Bronchial epithelial cell (primary cell): ENCODE data around the gene STRADB. TPM values are rescaled to one million over a fixed set of nuclear protein-coding genes. Genes with fewer than 3 reads are reported as not detected.

Source experiments
- DNase-seq: peaks from one replicate; pipeline ENCODE4 v3.0.0-alpha.2; 2010; ENCODE audit warnings: low read depth
- FAIRE-seq: peaks from 2 replicates; lab custom pipeline; 2011; peaks lifted over from hg19 to GRCh38; lab: Jason Lieb, UNC
- H3K27me3 ChIP-seq: 2 replicates; pipeline ENCODE4 v1.5.1; 2011; ENCODE audit warnings: low read length; ENCODE audit not compliant: control insufficient read depth, insufficient read depth
- H3K36me3 ChIP-seq: 2 replicates; pipeline ENCODE4 v1.5.1; 2011; ENCODE audit warnings: low read length; ENCODE audit not compliant: control insufficient read depth, insufficient read depth
- H3K4me3 ChIP-seq: 2 replicates; pipeline ENCODE4 v1.5.1; 2011; ENCODE audit warnings: mild to moderate bottlenecking, low read depth, low read length, control low read depth
- CTCF ChIP-seq: IDR thresholded peaks from 2 replicates; pipeline ENCODE4 v1.5.1; 2011; ENCODE audit warnings: mild to moderate bottlenecking, moderate library complexity, low read length, control low read depth, inconsistent platforms; ENCODE audit not compliant: insufficient read depth, severe bottlenecking
- total RNA-seq: library from RNA; depleted of rRNA; stranded (reverse); fragments of >200 nt; gene quantifications from 2 replicates; pipeline ENCODE4 v1.2.1, GENCODE V29; 2014

The STRADB gene
- total RNA-seq, 1 donor from 2014 or later: 11.3 TPM

DNA sequence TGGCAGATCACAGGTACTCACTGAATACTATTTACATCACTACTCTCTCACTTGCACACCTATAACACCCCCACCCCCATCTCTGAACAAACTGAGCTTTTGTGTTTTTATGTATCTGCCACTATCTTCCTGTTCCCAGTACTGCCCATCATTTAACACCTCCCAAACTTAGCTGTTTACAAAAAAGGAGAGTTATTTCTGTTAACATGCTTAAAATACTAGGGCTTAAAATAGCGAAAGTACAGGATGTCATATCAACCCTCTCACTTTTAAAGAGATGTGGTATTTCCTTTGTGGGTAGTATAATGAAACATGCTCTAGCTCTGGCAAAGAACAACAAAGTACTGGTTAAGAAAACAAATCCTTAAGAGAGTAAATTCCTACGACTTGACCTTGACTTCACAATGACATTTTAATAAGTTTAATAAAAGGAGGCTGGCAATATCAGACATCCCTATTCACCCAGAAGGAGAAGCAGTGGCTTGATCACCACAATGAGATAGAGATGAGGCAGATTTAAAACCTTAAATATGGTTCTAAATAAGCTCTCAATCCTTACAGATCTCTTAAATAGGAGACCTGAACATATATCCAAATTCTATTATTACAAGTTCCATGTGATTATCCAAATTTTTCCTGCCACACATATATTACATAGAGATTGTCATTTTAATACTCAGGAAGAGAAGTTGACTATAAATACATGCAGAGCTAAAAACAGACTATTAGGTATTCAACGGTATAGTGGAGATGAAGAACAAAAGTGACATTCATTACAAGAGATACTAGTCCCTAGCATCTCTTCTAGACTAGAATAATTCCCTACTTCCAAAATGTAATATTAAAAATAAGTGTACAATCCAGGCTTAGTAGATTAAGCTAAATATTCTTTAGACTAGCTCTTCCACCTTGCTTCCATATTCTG, 37.2 kb upstream of the STRADB start:
- FAIRE-seq: no peak
- no peak for DNase-seq
- no peak overlapping the region for H3K4me3 ChIP-seq
- TF ChIP-seq CTCF: no peak
- no peaks in the 10 kb centered on the region for H3K36me3 ChIP-seq
- H3K27me3 ChIP-seq: no peaks in the 10 kb centered on the region

- DNase-seq: no peak
- H3K36me3 ChIP-seq: no peaks in the 10 kb centered on the region
- FAIRE-seq: no peak
- no peak overlapping the region for H3K4me3 ChIP-seq
- no peak for TF ChIP-seq CTCF
- no peaks in the 10 kb centered on the region for H3K27me3 ChIP-seq
Measured at GRCh38 chr2:201415149-201415548, 36.4 kb upstream of the STRADB start.

DNA sequence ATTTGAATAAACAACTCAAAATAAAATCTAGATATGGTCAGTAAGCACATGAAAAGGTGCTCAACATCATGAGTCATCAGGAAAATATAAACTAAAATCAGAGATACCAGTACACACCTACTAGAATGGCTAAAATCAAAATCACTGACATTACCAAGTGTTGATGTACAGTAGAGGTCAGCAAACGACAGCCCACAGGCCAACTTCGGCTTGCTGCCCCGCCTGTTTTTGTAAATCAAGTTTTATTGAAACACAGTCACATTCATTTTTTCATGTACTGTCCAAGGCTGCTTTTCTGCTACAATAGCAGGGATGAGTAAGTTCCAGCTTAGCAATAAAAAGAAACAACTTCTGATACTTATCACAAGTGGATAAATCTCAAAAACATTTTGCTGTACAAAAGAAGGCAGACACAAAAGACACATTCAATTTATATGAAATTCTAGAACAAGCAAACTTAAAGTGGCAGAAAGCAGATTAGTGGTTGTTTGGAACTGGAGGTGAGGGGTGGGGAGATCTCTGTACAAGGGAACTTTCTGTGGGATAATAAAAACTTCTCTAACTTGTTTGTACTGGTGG, 32.4 kb upstream of the STRADB start:
- TF ChIP-seq CTCF: peak; percentile 5
- Histone ChIP-seq H3K36me3 (no peaks in the 10 kb centered on the region), H3K27me3 (no peaks in the 10 kb centered on the region), H3K4me3 (no peak overlapping the region)
- DNase-seq: peak; percentile 30
- no peak for FAIRE-seq

GRCh38 chr2:201419986-201420385, 31.6 kb upstream of the STRADB start:
- FAIRE-seq: no peak
- TF ChIP-seq CTCF: no peak
- Histone ChIP-seq H3K4me3 (no peak overlapping the region), H3K27me3 (no peaks in the 10 kb centered on the region), H3K36me3 (no peaks in the 10 kb centered on the region)
- DNase-seq: no peak

DNA sequence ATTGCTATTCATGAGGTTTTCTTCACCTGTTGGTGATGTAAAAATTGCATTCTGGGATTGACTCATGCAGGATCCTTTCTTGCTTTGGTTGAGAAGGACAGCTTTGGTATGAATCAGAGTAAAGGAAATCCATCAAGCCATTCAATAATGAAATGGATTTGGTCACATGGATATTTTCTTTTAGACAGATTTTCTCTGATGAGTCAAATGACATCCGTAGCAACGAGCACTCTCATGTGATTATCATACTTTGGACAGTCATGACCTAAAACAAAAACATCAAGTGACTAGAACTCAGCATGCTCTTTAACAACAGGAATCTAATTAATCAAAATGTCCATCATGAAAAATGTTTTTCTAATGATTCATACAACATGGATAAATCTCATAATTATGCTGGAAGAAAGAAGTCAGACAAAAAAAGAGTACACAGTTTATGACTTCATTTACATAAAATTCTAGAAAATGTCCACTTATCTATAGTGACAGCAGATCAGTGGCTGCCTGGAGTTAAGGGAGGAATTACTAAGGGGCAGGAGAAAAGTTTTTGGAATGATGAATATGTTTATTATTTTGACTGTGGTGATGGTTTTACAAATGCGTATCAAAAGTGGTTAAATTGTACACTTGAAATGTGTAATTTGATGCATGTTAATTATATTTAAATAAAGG, 31.0 kb upstream of the STRADB start:
- H3K36me3 ChIP-seq: no peaks in the 10 kb centered on the region
- TF ChIP-seq CTCF: no peak
- H3K27me3 ChIP-seq: no peaks in the 10 kb centered on the region
- no peak overlapping the region for H3K4me3 ChIP-seq
- peak; percentile 72 for DNase-seq
- FAIRE-seq: no peak
